ENCODE results near the gene TANC1.

DNA sequence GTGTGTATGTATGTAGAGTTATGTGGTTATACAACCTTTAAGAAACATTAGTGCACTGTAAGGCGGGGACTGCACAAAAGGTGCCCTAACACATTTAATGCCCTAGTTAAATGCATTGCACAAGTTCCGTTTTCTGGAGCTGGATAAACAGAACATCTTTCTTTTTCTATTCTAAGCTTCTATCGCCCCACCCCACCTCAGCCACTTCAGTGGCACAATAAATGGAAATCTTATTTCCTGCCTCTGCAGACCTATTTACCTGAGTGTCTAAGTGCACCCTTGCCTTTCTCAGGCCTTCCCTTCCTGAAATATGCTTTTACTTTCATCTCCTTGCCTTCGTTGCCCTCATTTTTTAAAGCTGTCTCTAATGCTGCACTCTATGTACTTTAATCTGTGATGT is 123.5 kb downstream of the TANC1 start:
- TF ChIP-seq, protein P1, sequence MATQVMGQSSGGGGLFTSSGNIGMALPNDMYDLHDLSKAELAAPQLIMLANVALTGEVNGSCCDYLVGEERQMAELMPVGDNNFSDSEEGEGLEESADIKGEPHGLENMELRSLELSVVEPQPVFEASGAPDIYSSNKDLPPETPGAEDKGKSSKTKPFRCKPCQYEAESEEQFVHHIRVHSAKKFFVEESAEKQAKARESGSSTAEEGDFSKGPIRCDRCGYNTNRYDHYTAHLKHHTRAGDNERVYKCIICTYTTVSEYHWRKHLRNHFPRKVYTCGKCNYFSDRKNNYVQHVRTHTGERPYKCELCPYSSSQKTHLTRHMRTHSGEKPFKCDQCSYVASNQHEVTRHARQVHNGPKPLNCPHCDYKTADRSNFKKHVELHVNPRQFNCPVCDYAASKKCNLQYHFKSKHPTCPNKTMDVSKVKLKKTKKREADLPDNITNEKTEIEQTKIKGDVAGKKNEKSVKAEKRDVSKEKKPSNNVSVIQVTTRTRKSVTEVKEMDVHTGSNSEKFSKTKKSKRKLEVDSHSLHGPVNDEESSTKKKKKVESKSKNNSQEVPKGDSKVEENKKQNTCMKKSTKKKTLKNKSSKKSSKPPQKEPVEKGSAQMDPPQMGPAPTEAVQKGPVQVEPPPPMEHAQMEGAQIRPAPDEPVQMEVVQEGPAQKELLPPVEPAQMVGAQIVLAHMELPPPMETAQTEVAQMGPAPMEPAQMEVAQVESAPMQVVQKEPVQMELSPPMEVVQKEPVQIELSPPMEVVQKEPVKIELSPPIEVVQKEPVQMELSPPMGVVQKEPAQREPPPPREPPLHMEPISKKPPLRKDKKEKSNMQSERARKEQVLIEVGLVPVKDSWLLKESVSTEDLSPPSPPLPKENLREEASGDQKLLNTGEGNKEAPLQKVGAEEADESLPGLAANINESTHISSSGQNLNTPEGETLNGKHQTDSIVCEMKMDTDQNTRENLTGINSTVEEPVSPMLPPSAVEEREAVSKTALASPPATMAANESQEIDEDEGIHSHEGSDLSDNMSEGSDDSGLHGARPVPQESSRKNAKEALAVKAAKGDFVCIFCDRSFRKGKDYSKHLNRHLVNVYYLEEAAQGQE (IDR thresholded peaks at IDR 0.05; ENCODE audit: unreplicated experiment): no peak
- TF ChIP-seq, protein P2, sequence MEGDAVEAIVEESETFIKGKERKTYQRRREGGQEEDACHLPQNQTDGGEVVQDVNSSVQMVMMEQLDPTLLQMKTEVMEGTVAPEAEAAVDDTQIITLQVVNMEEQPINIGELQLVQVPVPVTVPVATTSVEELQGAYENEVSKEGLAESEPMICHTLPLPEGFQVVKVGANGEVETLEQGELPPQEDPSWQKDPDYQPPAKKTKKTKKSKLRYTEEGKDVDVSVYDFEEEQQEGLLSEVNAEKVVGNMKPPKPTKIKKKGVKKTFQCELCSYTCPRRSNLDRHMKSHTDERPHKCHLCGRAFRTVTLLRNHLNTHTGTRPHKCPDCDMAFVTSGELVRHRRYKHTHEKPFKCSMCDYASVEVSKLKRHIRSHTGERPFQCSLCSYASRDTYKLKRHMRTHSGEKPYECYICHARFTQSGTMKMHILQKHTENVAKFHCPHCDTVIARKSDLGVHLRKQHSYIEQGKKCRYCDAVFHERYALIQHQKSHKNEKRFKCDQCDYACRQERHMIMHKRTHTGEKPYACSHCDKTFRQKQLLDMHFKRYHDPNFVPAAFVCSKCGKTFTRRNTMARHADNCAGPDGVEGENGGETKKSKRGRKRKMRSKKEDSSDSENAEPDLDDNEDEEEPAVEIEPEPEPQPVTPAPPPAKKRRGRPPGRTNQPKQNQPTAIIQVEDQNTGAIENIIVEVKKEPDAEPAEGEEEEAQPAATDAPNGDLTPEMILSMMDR (conservative IDR thresholded peaks at IDR 0.05; ENCODE audit: low read depth in 2 of 2): no peak
- TF ChIP-seq POLR2AphosphoS5 (IDR thresholded peaks at IDR 0.05; ENCODE audit: low read depth) (no peak), EZH2 (IDR thresholded peaks at IDR 0.05; ENCODE audit: low read depth, unreplicated experiment) (no peak), EZH2phosphoT487 (IDR thresholded peaks at IDR 0.05; ENCODE audit: unreplicated experiment) (no peak), ZNF114 (CRISPR knock-in tag; IDR thresholded peaks at IDR 0.05) (no peak), NANOG (IDR thresholded peaks at IDR 0.05; ENCODE audit: borderline replicate concordance) (no peak), ZNF331 (CRISPR knock-in tag; IDR thresholded peaks at IDR 0.05; ENCODE audit: low read depth) (no peak), STAT1 (IDR thresholded peaks at IDR 0.05; ENCODE audit: unreplicated experiment) (no peak), CREB1 (CRISPR knock-in tag; IDR thresholded peaks at IDR 0.05; ENCODE audit: low read depth) (no peak), JUNB (IDR thresholded peaks at IDR 0.05; ENCODE audit: unreplicated experiment) (no peak)
- TF ChIP-seq, protein P3, sequence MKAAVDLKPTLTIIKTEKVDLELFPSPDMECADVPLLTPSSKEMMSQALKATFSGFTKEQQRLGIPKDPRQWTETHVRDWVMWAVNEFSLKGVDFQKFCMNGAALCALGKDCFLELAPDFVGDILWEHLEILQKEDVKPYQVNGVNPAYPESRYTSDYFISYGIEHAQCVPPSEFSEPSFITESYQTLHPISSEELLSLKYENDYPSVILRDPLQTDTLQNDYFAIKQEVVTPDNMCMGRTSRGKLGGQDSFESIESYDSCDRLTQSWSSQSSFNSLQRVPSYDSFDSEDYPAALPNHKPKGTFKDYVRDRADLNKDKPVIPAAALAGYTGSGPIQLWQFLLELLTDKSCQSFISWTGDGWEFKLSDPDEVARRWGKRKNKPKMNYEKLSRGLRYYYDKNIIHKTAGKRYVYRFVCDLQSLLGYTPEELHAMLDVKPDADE (IDR thresholded peaks at IDR 0.05): no peak
- TF ChIP-seq, protein P4, sequence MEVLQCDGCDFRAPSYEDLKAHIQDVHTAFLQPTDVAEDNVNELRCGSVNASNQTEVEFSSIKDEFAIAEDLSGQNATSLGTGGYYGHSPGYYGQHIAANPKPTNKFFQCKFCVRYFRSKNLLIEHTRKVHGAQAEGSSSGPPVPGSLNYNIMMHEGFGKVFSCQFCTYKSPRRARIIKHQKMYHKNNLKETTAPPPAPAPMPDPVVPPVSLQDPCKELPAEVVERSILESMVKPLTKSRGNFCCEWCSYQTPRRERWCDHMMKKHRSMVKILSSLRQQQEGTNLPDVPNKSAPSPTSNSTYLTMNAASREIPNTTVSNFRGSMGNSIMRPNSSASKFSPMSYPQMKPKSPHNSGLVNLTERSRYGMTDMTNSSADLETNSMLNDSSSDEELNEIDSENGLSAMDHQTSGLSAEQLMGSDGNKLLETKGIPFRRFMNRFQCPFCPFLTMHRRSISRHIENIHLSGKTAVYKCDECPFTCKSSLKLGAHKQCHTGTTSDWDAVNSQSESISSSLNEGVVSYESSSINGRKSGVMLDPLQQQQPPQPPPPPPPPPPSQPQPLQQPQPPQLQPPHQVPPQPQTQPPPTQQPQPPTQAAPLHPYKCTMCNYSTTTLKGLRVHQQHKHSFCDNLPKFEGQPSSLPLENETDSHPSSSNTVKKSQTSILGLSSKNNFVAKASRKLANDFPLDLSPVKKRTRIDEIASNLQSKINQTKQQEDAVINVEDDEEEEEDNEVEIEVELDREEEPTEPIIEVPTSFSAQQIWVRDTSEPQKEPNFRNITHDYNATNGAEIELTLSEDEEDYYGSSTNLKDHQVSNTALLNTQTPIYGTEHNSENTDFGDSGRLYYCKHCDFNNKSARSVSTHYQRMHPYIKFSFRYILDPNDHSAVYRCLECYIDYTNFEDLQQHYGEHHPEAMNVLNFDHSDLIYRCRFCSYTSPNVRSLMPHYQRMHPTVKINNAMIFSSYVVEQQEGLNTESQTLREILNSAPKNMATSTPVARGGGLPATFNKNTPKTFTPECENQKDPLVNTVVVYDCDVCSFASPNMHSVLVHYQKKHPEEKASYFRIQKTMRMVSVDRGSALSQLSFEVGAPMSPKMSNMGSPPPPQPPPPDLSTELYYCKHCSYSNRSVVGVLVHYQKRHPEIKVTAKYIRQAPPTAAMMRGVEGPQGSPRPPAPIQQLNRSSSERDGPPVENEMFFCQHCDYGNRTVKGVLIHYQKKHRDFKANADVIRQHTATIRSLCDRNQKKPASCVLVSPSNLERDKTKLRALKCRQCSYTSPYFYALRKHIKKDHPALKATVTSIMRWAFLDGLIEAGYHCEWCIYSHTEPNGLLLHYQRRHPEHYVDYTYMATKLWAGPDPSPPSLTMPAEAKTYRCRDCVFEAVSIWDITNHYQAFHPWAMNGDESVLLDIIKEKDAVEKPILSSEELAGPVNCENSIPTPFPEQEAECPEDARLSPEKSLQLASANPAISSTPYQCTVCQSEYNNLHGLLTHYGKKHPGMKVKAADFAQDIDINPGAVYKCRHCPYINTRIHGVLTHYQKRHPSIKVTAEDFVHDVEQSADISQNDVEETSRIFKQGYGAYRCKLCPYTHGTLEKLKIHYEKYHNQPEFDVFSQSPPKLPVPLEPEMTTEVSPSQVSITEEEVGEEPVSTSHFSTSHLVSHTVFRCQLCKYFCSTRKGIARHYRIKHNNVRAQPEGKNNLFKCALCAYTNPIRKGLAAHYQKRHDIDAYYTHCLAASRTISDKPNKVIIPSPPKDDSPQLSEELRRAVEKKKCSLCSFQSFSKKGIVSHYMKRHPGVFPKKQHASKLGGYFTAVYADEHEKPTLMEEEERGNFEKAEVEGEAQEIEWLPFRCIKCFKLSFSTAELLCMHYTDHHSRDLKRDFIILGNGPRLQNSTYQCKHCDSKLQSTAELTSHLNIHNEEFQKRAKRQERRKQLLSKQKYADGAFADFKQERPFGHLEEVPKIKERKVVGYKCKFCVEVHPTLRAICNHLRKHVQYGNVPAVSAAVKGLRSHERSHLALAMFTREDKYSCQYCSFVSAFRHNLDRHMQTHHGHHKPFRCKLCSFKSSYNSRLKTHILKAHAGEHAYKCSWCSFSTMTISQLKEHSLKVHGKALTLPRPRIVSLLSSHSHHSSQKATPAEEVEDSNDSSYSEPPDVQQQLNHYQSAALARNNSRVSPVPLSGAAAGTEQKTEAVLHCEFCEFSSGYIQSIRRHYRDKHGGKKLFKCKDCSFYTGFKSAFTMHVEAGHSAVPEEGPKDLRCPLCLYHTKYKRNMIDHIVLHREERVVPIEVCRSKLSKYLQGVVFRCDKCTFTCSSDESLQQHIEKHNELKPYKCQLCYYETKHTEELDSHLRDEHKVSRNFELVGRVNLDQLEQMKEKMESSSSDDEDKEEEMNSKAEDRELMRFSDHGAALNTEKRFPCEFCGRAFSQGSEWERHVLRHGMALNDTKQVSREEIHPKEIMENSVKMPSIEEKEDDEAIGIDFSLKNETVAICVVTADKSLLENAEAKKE (CRISPR knock-in tag; IDR thresholded peaks at IDR 0.05): no peak
